Stimulated activated CD8-positive, alpha-beta memory T cell treated with anti-CD3 and anti-CD28 coated beads, Interleukin-15, amount 100 ng/mL, for 24 hours (primary cell): ENCODE data around the gene C14orf132.

Experiments used
- DNase-seq: peaks from one replicate; pipeline ENCODE4 v3.0.0-alpha.2; 2020; ENCODE audit warnings: low read depth

Gene C14orf132

DNA sequence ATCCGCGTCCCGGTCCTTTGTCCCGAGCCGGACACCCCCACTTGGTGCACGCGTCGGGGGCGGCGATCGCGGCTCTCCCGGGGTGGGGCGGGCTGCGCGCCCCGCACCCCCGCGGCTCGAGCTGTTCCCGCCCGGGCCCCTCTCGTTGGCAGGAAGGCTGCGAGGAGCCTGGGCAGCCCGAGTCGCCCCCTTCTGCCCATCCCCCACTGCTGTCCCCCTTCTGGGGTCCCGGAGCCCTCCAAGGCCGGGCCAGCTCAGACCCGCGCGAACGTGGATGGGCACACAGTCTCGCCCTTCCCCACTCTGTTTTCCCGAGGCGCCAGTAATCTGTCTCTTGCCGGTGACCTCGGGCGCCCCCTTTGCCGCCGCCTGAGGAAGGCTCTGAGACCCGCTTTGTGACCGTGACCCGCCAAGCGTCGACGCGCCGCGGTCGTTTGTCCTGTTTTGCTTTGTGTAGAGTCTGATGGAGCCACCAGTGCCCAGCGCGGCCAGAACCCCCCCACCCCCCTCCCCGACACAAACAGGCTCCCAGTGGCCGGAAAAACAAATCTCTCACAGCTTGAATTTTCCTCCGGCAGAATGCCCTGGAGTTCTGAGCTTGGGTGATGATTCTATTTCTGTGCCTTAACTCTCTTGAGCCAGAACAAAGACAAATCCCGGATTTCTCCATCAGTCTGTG is 610 bp downstream of the C14orf132 start:
- DNase-seq, result no peak

DNA sequence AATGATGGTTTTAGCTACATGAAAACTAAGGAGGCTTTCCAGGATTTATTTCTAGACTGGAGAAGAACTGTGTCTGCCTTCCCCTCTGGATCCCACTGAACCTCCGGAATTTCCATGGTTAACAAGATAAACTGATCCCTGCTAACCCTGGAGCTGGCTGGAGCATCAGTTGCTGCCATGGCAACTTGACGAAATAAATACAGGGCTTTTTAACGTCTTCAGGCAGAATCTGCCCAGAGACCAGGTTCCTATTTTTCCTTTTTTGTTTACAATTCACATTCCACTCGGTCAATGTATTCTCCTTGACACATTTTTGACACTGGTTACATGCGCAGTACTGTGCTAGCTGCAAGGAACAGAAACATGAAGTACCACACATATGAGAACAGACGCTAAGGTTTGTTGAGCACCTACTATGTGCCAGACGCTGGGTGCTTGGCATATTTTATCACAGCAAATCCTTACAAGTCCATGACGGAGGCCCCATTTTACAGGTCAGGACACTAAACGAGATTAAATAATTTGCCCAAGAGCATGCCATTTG is 1.7 kb downstream of the C14orf132 start:
- no peak for DNase-seq

DNA sequence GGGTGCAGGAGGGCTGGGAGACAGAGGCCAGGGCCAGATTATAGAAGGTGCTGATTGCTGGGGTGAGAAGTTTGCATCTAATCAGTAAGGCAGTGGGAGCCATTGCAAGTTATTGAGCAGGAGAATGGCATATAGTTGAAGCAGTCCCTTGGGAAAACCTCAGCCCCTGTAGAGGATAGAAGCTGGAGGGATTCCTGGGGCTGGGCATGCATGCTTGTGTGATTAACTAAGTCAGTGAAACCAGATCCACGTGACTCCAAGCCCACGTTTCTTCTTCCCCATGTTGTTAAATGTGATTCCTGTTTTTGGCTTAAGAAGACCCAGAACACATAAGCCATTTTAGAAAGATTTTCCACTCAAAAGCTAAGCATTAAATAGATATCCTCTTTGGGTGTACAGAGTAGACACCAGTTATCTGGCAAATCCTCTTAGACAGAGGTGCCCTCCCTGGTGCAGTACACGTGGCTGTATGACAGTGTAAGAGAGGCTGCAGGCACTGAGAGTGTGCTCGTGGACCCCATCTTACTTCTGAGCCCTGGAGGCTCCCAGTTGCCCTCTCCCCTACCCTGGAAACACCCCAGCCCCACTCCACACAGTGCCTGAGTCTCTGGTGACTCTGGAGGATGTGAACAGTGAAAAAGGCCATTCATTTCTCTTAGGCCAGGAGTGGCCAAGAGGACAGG is 3.2 kb downstream of the C14orf132 start:
- no peak for DNase-seq

DNA sequence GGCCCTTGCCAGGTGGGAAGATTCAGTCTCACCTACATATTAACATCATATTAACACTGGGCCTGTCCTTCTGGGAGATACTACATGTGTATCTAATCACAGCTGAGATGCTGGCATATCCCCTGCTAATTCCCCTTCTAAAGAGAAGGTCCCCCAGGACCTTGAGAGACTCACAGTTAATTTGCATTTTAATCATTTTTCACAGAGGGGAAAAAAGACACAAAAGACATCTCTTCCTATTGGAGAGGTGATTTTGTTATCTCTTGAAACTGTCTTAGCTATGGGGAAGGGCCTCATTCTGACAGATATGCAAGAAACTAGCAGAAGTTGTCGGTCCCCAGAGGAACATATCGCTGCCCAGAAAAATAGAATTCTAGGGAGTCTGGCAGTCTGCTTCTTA is 7.5 kb downstream of the C14orf132 start:
- DNase-seq, result no peak

DNA sequence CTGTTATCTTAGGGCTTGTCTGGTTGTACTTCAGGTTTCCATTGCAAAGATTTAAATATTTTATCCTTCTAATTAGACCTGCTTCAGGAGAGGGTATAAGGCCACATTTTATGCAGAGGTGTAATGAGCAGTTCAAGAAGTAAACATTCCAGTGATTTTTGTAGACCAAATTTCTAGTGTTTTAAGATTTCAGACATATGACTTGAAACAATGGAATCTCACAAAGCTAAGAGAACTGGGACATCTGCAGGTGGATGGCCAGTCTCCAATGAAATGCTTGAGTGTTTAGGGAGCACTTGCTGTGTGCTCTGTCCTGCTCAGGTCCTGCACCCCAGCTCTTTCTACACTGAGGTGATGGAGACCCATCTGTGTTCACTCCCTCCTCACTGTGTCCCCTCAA is 7.9 kb downstream of the C14orf132 start:
- DNase-seq, result no peak

DNA sequence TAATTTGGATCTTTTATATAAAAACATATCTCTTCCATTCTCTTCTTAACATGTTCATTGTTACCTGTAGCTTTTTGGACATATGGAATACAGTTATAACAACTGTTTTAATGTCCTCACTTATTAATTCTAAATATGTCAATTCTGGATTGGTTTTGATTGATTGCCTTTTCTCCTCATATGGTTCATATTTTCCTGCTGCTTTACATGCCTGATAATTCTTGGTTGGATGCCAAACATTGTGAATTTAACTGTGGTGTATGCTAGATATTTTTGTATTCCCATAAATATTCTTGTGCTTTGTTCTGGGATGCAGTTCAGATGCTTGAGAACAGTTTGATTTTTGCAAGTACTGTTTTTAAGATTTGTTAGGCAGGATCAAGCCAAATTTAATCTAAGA is 10.8 kb downstream of the C14orf132 start:
- no peak for DNase-seq

DNA sequence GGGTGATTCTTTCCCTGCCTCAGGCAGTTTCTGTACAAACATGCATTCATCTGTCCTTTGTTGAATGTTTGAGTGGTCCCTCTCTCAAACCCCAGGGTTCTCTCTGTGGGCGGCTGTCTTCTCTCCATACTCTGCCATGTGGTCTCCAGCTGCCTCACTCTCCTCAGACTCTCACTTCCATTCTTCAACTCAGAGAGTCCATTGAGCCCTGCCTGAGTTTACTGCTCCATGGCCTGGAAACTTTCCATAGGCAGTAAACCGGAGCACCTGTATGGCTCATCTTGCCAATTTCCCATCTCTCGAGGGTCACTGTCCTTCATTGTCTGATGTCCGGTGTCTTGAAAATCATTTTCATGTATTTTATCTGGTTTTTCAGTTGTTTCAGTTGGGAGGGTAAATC is 11.3 kb downstream of the C14orf132 start:
- no peak for DNase-seq

DNA sequence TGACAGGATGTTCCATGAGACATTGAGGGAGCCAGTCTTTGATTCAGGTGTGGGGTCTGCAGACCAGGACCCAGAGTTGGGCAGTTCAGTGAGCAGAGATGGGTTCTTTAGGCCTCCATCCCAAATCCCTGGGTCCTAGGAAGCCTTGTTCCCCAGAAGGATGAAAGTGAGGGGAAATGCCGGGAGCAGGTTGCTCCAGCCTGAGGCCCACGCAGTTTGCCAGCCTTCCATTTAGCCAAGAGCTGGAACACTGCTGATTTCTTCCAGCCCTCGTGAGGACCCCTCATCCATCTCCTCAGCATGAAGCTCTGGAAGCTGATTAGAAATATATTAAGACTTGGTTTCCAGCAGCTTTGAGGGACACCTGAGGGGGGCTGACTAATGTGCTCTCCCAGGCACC is 12.1 kb downstream of the C14orf132 start:
- DNase-seq, result no peak

DNA sequence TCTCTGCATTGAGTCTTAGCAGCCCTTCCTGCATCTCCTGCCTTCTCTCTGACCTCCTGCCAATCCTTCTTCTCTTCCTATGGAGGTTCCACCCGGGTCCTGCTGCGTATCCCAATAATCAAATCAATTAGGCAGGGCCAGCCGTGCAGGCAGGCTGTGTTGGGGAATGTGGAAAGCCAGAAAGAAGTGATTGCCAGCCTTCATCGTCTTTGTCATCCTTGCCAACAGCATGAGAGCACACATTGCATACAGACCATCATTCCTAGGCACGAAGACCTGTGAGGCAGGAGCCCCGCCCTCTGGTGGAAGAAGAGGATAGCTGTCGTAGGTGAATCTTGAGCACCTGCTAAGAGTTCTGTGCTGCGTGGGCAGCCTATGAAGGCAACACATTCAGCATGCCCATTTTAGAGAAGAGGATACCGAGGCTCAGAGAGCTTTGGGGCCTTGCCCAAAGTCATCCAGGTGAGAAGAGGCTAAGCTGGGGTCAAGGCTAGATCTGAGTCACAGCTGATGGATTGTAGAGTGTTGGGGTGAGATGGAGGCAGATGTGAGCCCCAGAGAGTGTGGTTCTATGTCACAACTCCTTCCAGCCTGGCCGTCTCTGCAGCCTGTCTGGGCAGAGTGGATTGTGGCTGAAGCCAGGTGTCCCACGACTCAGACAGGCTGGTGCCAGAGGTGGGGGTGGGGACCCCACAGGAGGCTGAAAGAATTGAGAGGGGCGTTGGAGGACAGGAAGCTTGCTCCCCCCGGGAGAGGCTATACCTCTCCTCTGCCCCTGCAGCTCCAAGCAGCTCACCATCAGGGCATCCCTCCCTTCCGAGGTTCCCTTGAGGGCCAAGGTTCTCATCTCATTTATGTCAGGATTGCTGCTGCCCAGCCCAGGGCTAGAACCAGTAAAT is 12.7 kb downstream of the C14orf132 start:
- no peak for DNase-seq

DNA sequence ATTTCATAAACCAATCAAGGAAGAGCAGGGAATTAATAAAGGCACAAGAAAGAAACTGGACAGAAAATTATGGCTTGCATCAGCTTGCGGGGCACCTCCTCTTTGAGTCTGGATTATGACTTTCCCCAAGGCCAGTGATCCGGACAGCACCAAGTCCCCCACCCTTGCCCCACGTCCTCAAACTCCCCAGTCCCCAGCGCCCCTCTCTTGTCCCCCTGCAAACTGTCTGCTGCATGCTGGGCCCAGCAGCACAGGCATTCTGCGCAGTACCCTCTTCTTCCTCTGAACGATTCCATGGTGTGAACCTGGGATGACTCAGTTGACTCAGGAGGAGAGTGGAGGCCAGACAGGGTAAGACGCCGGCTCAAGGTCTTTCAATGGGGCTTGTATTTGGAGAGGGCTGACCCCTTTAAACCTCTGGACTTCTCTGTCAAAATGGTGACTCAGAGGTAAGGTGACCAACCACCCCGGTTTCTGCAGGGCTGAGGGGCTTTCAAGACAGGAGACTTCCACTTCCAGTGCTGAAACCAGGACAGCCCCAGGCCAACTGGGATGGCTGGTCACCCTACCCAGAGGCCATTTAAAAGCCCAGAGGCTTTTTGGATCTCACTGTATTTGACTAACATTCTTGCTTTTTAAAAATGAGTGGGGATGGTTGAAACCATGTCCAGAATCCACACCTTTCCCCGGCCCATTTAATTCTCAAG is 13.5 kb downstream of the C14orf132 start:
- DNase-seq, result no peak

DNA sequence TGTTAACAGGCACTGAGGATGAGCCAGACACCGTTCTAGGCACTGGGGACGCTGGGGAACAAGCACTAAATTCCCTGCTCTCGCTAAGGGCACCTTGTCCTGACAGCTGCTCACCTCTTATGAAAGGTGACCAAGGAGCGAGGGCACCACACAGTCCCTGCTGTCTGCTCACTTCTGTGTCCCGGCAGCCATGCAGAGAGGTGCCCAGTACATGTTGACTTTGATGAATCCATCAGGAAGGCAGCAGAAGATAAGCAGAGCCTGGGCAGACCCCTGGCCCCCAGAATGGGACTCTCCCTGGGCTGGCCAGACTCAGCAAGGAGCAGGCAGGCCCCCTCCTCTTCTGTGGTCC is 14.1 kb downstream of the C14orf132 start:
- DNase-seq, result no peak

DNA sequence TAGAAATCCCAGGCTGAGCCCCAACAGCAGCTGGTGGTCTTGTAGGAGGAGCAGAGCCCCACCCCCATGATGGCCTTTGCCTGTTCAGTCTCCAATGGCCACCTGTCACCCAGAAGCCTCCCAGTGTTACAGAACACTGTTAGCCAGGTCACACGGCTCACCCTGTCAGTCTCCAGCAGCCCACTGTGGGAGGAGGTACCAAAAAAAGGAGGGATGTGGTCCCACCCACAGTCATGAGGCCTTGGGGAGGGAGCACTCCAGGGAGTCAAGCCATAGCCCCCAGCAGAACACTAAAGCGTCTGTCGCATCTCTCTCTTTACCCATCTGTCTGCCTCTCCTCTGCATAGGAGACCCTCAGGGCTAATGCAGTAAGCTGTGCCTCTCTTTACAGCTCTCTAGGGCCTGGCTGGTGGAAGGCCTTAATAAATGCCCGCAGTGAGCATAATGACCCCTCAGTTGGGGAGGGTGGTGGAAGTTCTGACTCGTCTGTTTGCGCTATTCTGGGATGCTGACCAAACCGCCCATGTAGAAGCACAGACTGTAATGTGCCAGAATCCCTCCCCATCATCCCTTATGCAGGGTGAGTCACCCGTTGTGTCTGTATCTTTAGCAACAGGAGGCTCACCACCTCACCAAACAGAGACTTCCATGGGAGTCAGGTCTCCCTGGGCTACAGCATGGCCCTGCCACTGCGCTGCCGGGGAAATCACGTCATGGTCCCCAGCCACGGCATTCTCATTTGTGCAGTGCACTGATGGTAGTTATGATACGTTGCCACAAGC is 14.6 kb downstream of the C14orf132 start:
- DNase-seq, result no peak

DNA sequence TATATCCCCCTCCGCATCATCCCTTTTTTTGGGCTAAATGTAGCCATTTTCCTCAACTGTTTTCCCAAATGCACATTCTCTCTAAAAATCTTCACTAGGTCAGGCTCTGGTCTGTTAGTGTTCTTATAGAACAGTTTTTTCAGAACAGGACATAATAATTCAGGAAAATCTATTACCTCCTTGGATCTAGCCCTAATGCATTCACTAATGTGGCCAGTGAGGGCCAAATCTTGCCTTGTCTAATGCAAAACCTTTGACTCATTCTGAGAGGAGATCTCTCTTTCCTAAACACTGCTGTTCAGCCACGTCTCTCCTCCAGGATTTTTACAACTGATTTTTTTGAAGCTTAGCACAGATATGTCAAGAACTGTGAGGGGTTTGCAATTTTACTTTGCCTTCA is 15.5 kb downstream of the C14orf132 start:
- no peak for DNase-seq

DNA sequence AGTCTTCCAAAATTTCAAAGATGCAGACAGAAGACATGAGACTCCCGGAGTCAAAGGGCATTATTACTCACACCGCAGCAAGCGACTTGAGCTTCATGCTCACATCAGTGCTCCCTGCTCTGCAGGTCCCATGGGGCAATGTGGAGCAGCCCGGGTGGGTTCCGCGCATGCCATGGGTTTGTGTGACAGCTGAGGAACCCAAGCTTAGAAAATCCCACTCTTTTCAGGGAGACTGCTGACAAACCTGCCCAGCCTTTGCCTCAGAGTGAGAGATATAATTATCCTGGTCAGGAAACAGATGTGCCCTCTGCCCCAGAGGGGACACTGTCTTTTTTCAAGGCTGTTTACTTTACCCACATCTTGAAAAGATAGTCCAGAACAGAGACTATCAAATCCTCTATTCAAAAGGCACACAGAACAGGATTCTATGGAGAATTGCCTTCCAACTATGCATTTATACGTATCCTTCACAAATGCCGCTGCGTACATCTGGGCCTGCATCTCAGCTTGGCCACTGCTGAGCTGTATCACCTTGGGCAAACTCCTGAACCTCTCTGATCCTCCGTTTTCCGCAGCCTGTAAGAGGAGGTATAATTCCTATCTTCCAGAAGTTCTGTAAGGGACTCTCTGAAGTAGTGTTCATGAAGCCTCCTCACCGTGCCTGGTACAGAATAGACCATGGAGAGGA is 16.0 kb downstream of the C14orf132 start:
- no peak for DNase-seq

DNA sequence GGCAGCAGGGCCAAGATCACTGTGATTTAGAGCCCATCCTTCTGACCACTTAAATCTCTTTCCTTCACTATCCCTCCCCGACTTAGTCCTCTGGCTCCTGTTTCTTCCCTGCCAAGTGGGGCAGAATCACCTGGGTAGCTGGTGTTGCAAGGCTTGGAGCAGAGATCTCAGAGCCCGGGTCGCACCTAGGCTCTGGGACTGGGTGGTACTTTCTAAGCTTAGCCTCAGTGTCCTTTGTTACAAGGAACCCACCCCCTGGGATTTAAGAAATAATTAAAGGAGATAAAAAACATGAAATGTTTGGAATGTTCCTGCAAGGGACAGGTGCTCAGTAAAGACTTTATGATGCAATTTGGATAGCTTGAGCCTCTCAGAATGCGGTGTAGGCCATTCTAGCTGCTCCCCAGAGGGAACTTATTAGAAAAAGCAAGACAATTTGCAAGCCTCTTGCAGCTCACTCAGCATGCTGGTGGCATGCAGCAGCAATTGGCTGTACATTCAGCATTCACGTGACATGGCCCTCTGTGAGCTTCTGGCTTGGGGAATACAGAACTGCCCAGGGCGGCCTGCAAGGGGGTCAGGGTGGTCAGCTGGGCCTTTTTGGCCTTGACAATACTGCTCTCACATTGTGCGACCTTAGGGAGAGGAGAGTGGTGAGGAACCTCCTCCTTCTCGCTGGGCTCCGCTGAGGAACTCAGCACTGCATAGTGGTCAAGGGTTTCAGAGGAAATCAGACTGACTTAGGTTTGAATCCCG is 16.8 kb downstream of the C14orf132 start:
- no peak for DNase-seq

DNA sequence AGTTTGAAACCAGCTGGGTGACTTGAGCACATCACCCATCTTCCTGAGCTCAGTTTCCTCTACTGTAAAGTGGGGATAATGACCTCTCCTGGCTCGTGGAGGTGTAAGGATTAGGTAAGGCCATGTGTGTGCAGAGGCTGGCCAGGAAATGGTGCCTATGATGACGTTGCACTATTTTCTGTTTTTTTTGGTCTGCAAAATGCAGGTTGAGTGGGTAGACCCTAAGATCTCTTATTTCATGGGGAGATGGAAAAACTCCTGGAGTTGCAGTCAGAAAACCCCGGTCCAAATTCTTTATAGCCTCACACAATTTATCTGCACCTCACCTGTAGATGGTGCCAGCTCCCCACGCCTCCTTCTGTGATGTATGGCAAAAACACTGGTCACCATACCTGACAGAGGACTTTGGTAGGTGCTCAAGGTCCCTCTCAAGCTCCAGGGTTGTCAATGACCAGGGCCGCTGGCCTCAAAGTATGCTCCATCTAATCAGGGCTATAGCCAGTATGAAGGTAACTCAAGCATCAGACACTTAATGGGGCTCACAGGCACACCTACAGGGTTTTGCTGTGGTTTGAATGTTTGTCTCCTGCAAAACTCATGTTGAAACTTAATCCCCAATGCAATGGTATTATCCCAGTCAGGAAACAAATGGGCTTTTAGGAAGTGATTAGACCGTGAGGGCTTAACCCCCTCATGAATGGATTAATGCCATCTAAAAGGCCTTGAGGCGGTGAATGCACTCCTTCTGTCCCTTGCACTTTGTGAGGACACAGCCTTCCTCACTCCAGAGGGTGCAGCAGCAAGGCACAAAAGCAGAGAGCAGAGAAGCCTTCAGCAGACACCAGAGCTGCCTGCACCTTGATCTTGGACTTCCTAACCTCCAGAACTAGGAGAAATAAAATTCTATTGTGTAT is 17.6 kb downstream of the C14orf132 start:
- DNase-seq, result no peak

DNA sequence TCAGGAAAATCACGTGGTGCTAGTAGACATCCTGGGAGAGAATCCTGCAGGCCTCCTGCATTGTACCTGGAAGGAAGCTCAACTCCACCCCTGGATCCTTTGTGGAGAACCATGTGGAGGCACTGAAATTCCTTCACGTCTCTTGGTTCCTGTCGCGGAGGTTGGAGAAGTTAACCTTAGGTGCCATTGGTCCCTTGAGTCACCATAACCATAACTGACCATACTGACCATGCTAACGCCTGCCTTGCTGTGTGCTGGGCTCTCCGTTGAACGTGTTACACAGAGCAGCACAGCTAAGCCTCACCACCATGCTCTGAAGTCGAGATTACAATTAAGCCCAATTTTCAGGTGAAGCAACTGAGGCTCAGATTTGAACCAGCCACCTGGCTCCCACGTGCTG is 18.6 kb downstream of the C14orf132 start:
- no peak for DNase-seq

DNA sequence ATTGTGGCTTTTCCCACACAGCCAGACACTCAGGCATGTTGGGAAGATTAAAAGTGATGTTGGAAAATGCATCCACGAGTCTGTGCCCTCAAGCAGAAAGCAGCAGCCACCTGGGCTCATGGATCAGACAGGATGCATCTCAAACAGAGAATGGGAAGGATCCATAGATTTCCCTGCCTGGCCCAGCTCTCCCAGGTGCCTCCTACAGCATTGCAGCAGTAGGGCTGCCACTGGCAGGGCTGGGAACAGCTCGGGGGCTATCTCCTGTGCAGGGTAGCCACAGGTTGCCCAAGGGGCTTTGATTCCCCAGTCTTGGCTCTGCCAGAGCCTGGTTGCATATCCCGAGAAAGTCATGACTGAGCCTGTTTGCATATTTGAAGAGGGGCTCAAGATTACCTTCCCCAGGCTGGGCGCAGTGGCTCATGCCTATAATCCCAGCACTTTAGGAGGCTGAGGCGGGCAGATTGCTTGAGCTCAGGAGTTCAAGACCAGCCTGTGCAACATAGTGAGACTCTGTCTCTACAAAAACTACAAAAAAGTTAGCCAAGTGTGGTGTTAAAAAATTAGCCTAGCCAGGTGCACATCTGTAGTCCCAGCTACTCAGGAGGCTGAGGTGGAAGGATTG is 19.5 kb downstream of the C14orf132 start:
- DNase-seq, result no peak
